ENCODE data around the gene BST1. TPM values are rescaled to one million over a fixed set of nuclear protein-coding genes. Genes with fewer than 3 reads are reported as not detected.
"Not testable (repeated sequence)": the region's sequence is repeated elsewhere in the genome, so short reads cannot be mapped to it uniquely, and the experiment has no call there.

Gene BST1
- total RNA-seq, 2 experiments from 2014 or later, result 0.38 to 0.44 TPM

DNA sequence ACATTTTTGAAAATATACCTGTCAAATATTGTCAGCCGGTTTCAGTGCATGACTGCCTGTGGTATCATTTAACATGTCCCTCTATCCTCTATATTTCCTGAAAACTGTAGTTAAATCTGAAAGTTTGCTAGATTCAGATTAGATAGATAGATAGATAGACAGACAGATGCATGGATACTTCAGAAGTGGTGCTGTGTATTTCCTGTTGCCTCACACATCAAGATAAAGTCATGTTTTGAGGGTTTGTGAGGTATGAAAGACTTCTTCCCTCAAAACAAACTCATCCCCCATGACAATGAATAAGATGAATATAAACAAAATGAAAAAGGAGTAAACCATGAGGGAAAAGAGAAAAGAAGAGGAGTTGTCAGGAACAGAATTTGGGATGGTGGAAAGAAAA, 6.0 kb upstream of the BST1 start:
- ChIA-PET CTCF (interaction anchor here (1.5 kb wide), 1 partner anchor 12 kb away, joined by 3 read pairs; no protein-coding TSS in a partner anchor), POLR2A (no interaction called here)

- ChIA-PET POLR2A (no interaction called here), CTCF (no interaction called here)
Measured at GRCh38 chr4:15703439-15703838, 574 bp downstream of the BST1 start.

- CTCF ChIA-PET, result no interaction called here
- POLR2A ChIA-PET, result no interaction called here
Measured at GRCh38 chr4:15704129-15704528, 1.3 kb downstream of the BST1 start.

DNA sequence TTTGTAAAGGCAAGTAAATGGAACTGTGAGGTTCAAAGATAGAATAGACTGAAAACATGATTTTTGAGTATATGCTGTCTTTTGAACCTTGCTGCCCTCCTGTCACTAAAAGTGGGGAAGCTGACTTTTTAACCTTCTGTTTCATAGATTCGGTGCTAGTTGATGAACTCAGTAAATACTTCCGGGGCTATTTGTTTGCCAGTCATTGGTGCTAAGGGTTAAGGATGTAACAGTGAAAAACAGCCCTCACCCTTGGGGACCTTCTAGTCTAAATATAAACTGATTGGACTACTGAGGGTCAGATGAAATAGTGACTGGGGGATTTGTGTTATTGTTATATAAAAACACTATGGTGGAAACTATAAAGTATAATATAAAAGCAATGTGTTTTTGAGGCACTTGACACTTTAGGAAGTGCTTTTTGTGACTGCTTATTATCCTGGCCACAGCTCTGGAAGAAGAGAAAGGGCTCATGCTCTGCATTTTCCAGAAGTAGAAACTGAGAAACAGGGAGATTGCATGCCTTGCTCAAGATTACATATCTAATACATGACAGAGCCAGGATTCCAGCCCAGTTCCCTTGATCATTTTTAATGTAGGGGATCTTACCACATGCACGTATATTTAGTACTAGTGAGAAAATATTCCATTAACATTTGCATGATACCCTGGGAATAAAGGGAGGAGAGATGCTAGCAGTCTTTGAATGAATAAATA, 3.9 kb downstream of the BST1 start:
- ChIA-PET CTCF (no interaction called here), POLR2A (no interaction called here)

DNA sequence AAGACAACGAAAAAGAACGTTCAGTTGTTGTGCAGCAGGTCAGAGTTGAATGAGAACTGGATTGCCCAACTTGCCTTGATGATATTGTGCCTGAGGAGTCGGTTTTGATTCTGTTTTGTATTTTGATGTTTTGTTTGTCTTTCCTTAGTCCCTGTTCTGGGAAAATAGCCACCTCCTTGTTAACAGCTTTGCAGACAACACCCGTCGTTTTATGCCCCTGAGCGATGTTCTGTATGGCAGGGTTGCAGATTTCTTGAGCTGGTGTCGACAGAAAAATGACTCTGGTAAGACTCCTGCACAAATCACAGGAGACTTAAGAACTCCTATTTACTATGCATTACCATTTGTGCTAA, 4.5 kb downstream of the BST1 start:
- ChIA-PET POLR2A (no interaction called here), CTCF (interaction anchor here (1.1 kb wide), 1 partner anchor 98 kb away, joined by 3 read pairs; no protein-coding TSS in a partner anchor)

- POLR2A ChIA-PET, result no interaction called here
Measured at GRCh38 chr4:15711762-15712161, 8.9 kb downstream of the BST1 start.

DNA sequence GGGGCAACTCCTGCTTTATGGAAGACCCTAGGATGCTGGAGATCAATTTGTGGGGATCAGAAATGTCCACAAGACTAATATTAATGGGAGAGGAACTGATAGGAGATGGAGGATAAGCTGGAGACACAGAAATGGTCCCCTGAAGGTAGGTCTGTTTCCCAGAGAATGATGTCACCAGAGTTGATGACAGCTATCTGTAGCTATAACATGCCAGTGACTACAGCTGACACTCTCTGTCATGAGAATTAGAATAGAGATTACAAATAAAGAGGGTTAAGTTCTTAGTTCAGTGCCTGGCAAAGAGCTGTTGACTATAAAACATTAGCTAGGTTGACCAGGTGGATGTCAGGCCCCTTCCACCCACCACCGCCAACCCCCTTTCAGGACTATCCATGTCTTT, 9.3 kb downstream of the BST1 start:
- CTCF ChIA-PET, result no interaction called here
- POLR2A ChIA-PET, result no interaction called here

More at GRCh38 chr4:15711762-15712161, 8.9 kb downstream of the BST1 start:
- CTCF ChIA-PET, result no interaction called here

DNA sequence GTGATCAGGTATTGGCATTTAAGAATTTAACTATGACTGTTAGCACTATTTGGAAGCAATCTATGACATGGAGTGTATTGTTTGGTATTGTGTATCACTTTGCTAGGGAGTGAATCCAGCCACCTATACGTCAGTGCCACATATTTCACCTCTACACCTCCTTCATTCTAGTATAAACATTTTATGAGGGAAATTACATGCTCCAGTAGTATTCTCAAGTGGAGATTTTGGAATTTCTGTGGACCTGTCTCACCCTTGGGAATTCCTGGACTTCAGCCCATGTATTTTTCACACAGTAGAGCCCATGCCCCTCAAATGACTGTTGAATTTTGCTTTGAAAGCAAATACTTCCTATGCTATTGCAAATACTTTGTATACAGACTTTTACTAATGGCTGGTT, 11.3 kb downstream of the BST1 start:
- ChIA-PET POLR2A (no interaction called here), CTCF (no interaction called here)

DNA sequence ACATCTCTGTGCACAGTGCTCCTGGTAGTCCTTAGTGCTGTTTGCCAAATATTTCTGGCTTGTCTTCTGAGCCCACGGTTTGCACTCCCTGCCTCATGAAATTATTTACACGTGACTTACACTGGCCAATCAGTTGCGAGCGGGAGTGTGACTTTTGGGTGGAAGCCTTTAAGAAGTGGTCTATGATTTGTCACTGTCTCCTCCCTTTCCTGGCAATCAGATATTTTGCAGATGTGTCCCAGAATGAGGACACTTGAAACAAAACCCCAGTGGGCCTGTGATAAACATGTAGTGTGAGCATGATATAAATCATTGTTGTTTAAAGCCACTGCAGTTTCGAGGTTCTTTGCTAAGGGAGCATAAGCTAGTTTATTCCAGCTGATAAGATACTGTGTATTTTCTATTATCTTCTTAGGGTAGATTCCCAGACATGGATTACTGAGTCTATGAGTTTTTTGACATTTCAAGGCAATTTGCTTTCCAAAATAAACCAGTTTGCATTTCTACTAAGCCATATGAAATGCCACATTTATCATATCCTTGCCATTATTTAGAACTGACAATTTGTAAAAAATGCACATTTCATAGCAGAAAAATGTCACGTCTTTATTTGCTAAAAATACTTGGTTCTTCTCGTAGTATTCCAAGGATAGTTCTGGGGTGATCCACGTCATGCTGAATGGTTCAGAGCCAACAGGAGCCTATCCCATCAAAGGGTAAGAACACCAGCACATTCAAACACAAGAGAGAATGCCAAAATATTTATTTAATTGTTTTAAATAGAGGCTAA, 12.0 kb downstream of the BST1 start:
- ChIA-PET CTCF (no interaction called here), POLR2A (no interaction called here)

- POLR2A ChIA-PET, result no interaction called here
- CTCF ChIA-PET, result no interaction called here
Measured at GRCh38 chr4:15716115-15716514, 13.2 kb downstream of the BST1 start.

- ChIA-PET POLR2A (no interaction called here), CTCF (no interaction called here)
Measured at GRCh38 chr4:15717086-15717485, 14.2 kb downstream of the BST1 start.

DNA sequence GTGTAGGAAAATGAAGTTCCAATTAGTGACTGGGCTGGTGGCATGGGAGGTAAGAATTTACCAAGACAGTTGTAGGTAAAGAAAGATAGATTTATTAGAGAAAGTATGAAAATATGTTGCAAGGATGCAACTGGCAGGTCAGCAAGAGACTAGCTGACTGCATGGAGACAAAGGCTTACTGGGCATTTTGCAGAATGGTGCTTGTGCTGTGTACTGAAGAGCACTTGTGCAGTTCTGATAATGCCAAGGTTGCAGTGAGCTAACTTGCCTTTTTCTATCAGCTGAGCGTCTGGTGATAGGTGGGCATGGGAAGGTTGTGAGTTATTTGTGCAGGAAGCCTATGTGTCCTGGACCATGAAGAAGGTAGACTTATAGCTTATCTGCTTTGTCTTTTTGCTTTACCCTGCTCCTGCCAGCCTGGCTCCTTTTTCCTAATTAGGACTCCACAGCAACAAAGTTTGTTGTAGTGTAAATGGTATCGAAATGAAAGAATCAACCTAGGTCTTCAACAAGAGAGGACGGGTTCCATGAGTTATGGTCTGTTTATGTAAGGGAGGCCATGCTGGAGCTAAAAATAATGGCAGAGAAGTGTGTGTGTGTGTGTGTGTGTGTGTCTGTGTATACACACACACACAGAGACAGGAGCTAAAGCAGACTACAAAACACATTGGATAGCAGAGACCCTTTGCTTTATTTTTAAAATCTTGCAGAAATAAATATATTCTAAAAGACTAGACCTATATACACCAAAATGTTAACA, 15.0 kb downstream of the BST1 start:
- ChIA-PET CTCF (interaction anchor here (0.6 kb wide), 1 partner anchor 89 kb away, joined by 3 read pairs; no protein-coding TSS in a partner anchor), POLR2A (no interaction called here)

- CTCF ChIA-PET, result interaction anchor here (0.6 kb wide), 1 partner anchor 89 kb away, joined by 3 read pairs; no protein-coding TSS in a partner anchor
- POLR2A ChIA-PET, result no interaction called here
Measured at GRCh38 chr4:15718465-15718864, 15.6 kb downstream of the BST1 start.

DNA sequence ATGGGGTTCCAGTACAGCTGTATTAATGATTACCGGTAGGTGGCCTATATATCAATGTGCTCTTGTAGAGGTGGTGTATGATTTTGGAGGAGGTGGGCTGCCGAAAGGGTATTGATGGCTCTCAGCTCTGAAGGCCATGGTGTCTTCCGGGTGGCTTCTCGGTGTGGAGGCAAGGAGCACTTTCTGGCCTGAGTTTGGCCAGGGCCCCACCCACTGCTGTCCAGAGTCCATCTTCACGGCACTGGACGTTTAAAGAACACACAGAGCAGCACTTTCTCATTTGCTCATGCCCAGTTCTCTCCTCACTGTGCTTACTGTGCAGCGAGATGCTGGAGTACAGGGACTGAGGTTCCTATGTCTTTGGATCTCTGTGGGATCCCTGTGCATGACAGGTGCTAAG, 16.1 kb downstream of the BST1 start:
- POLR2A ChIA-PET, result no interaction called here
- CTCF ChIA-PET, result no interaction called here

- ChIA-PET CTCF (no interaction called here), POLR2A (no interaction called here)
Measured at GRCh38 chr4:15719506-15719905, 16.6 kb downstream of the BST1 start.

- CTCF ChIA-PET, result no interaction called here
Measured at GRCh38 chr4:15720851-15721250, 18.0 kb downstream of the BST1 start.

GRCh38 chr4:15725608-15726007, 22.7 kb downstream of the BST1 start:
- ChIA-PET POLR2A (no interaction called here), CTCF (interaction anchor here (1.7 kb wide), 1 partner anchor 276 kb away, joined by 3 read pairs; no protein-coding TSS in a partner anchor)

More at GRCh38 chr4:15720851-15721250, 18.0 kb downstream of the BST1 start:
- POLR2A ChIA-PET, result no interaction called here

- POLR2A ChIA-PET, result no interaction called here
- CTCF ChIA-PET, result interaction anchor here (0.7 kb wide), 1 partner anchor 24 kb away, joined by 3 read pairs; no protein-coding TSS in a partner anchor
Measured at GRCh38 chr4:15729910-15730533, 27.2 kb downstream of the BST1 start.

- POLR2A ChIA-PET, CTCF ChIA-PET: not testable (repeated sequence)
Measured at GRCh38 chr4:15733061-15733460, 30.2 kb downstream of the BST1 start.

- ChIA-PET POLR2A (no interaction called here), CTCF (interaction anchor here (1.5 kb wide), 1 partner anchor 70 kb away, joined by 4 read pairs; no protein-coding TSS in a partner anchor)
Measured at GRCh38 chr4:15735536-15735935, 32.7 kb downstream of the BST1 start.

Data from activated CD8-positive, alpha-beta memory T cell treated with anti-CD3 and anti-CD28 coated beads for 36 hours (primary cell).